ENCODE results near the gene GAS7.

- TF ChIP-seq FOXM1 (IDR thresholded peaks at IDR 0.05; ENCODE audit: borderline replicate concordance) (no peak), SP1 (IDR thresholded peaks at IDR 0.05) (no peak), FOXA1 (IDR thresholded peaks at IDR 0.05) (no peak), ARNT (IDR thresholded peaks at IDR 0.05) (no peak), FOXK2 (IDR thresholded peaks at IDR 0.05) (no peak), TARDBP (IDR thresholded peaks at IDR 0.05) (no peak), L3MBTL2 (conservative IDR thresholded peaks at IDR 0.05) (no peak), BHLHE40 (IDR thresholded peaks at IDR 0.05; ENCODE audit: borderline replicate concordance) (no peak), CTBP1 (IDR thresholded peaks at IDR 0.05; ENCODE audit: borderline replicate concordance) (no peak), NFRKB (IDR thresholded peaks at IDR 0.05) (no peak)
Observed at GRCh38 chr17:9908649-9909042, 289.8 kb downstream of the GAS7 start.
